HepG2 (cell line): Measurements from ENCODE around the gene NRDE2. TPM values are rescaled to one million over a fixed set of nuclear protein-coding genes. Genes with fewer than 3 reads are reported as not detected.

Source experiments
- ATAC-seq: fragments of 200-7000 bp; cut with Tn5 transposase; 3 replicates; pipeline ENCODE4 v1.9.1; 2020; ENCODE audit warnings: mild to moderate bottlenecking, moderate library complexity
- BruUV-seq: library from RNA; stranded (reverse); fragments of 400-500 nt; replicated peaks from 2 replicates; lab custom pipeline; 2021; lab: Mats Ljungman, UMichigan
- CTCF ChIA-PET: fragments of 300-600 bp; formaldehyde crosslinking; extraction: SDS; loops from one replicate; lab custom pipeline; 2021; ENCODE audit warnings: low total read pairs, inconsistent platforms, low intra/inter-chr PET ratio; lab: Yijun Ruan, JAX
- POLR2A ChIA-PET: fragments of 350-600 bp; sonication (Branson Sonifier 250); formaldehyde crosslinking; loops from one replicate; lab custom pipeline; 2020; ENCODE audit warnings: antibody characterized with exemption, inconsistent platforms; lab: Yijun Ruan, JAX
- DNase-seq: peaks from one replicate; pipeline ENCODE4 v3.0.0-alpha.2; 2015; ENCODE audit warnings: low spot score
- FAIRE-seq: peaks from 3 replicates; lab custom pipeline; 2011; peaks lifted over from hg19 to GRCh38; lab: Jason Lieb, UNC
- H2AFZ ChIP-seq: one replicate; pipeline ENCODE4 v1.6.1; 2011; ENCODE audit warnings: low read length, inconsistent platforms
- H3K27ac ChIP-seq: fragments of 300-600 bp; 3 replicates; pipeline ENCODE4 v1.8.0; 2011; ENCODE audit warnings: mixed run types, mild to moderate bottlenecking, mixed read lengths, low read length, inconsistent platforms; ENCODE audit not compliant: insufficient read depth; ENCODE audit errors: extremely low read length
- H3K27me3 ChIP-seq, 2 experiments: fragments of 200-600 bp in 1 of 2; 2 replicates in 1 of 2; 3 replicates in 1 of 2; pipeline versions ENCODE4 v1.6.0 to v1.8.0; 2011; ENCODE audit warnings: low read length in 2 of 2, mild to moderate bottlenecking in 2 of 2, moderate library complexity in 2 of 2, inconsistent platforms in 1 of 2; ENCODE audit not compliant: insufficient read depth in 2 of 2, control insufficient read depth in 1 of 2
- H3K36me3 ChIP-seq, 2 experiments: fragments of 200-600 bp in 1 of 2; replicated peaks in 1 of 2; 2 replicates in 1 of 2; 3 replicates in 1 of 2; pipeline versions ENCODE4 v1.5.1 to v1.8.0; 2011; ENCODE audit warnings: low read length in 2 of 2, inconsistent platforms in 1 of 2; ENCODE audit not compliant: insufficient read depth in 2 of 2, control insufficient read depth in 1 of 2
- H3K4me1 ChIP-seq: 2 replicates; pipeline ENCODE4 v1.5.1; 2012; ENCODE audit warnings: low read length, inconsistent platforms; ENCODE audit not compliant: insufficient read depth
- H3K4me2 ChIP-seq: 2 replicates; pipeline ENCODE4 v1.6.0; 2011; ENCODE audit warnings: low read depth, low read length, inconsistent platforms
- H3K4me3 ChIP-seq, 3 experiments: fragments of 200-600 bp in 1 of 3; sonication (generic), shearing (Covaris generic) in 1 of 3; replicated peaks in 1 of 3; 2 replicates each; pipeline ENCODE4 v1.5.1; 2011 to 2016; ENCODE audit warnings: low read length in 3 of 3, inconsistent platforms in 2 of 3, low read depth in 2 of 3, mild to moderate bottlenecking in 2 of 3, control low read depth in 1 of 3, mixed read lengths in 1 of 3; ENCODE audit not compliant: insufficient read depth in 1 of 3
- H3K79me2 ChIP-seq: one replicate; pipeline ENCODE4 v1.6.1; 2011; ENCODE audit warnings: low read length, inconsistent platforms; ENCODE audit not compliant: insufficient read depth
- H3K9ac ChIP-seq: 2 replicates; pipeline ENCODE4 v1.6.0; 2011; ENCODE audit warnings: mild to moderate bottlenecking, low read depth, low read length, inconsistent platforms; ENCODE audit not compliant: insufficient read depth
- H3K9me3 ChIP-seq: 2 replicates; pipeline ENCODE4 v1.5.1; 2012; ENCODE audit warnings: mild to moderate bottlenecking, low read length
- H4K20me1 ChIP-seq: 2 replicates; pipeline ENCODE4 v1.6.0; 2011; ENCODE audit warnings: inconsistent platforms, mild to moderate bottlenecking, low read length, moderate library complexity; ENCODE audit not compliant: insufficient read depth
- ATM ChIP-seq: fragments of 450-650 bp; IDR thresholded peaks from 2 replicates; pipeline ENCODE4 v1.7.1; 2017; ENCODE audit warnings: mild to moderate bottlenecking, borderline replicate concordance
- CAMTA2 ChIP-seq: sonication (generic); formaldehyde crosslinking; IDR thresholded peaks from 2 replicates; pipeline ENCODE4 v1.4.0; 2020; ENCODE audit warnings: mild to moderate bottlenecking, missing genetic modification reagents, borderline replicate concordance
- ELF1 ChIP-seq: sonication (generic); formaldehyde crosslinking; IDR thresholded peaks from 2 replicates; pipeline ENCODE4 v1.4.0; 2020; ENCODE audit warnings: missing genetic modification reagents
- ETV6 ChIP-seq: sonication (generic); formaldehyde crosslinking; conservative IDR thresholded peaks from 2 replicates; pipeline ENCODE4 v1.4.0; 2020; ENCODE audit warnings: missing genetic modification reagents
- FOXA1 ChIP-seq, 2 experiments: fragments of 450-650 bp in 1 of 2; sonication (generic) in 1 of 2; formaldehyde crosslinking in 1 of 2; IDR thresholded peaks; 2 replicates each; pipeline versions ENCODE4 v1.4.0 to v1.6.1; 2016 to 2020; ENCODE audit warnings: missing genetic modification reagents in 1 of 2
- FOXC1 ChIP-seq: sonication (generic); formaldehyde crosslinking; IDR thresholded peaks from 2 replicates; pipeline ENCODE4 v1.8.0; 2022; ENCODE audit warnings: mild to moderate bottlenecking, missing genetic modification reagents, borderline replicate concordance
- GZF1 ChIP-seq: sonication (generic); formaldehyde crosslinking; IDR thresholded peaks from 2 replicates; pipeline ENCODE4 v1.5.1; 2020; ENCODE audit warnings: mild to moderate bottlenecking, missing genetic modification reagents
- HCFC1 ChIP-seq: fragments of 150-350 bp; IDR thresholded peaks from 2 replicates; pipeline ENCODE4 v1.6.1; 2014; ENCODE audit warnings: low read depth, low read length
- IKZF5 ChIP-seq: IDR thresholded peaks from 2 replicates; pipeline ENCODE4 v1.6.1; 2018; ENCODE audit warnings: missing genetic modification reagents, mild to moderate bottlenecking, missing compliant biosample characterization
- MAFK ChIP-seq, 2 experiments: IDR thresholded peaks in 1 of 2; conservative IDR thresholded peaks in 1 of 2; 2 replicates each; pipeline ENCODE4 v1.6.1; 2011; ENCODE audit warnings: improper control_type of control experiment in 2 of 2, low read length in 2 of 2
- SYNCRIP ChIP-seq: fragments of 200-400 bp; formaldehyde crosslinking; IDR thresholded peaks from 2 replicates; pipeline ENCODE4 v1.6.1; 2018; ENCODE audit warnings: mild to moderate bottlenecking, low read depth, low read length; ENCODE audit not compliant: insufficient read depth
- ZBTB46 ChIP-seq: sonication (generic); formaldehyde crosslinking; IDR thresholded peaks from 2 replicates; pipeline ENCODE4 v1.4.0; 2020; ENCODE audit warnings: mild to moderate bottlenecking, missing genetic modification reagents, borderline replicate concordance
- ZNF10 ChIP-seq: sonication (generic); formaldehyde crosslinking; IDR thresholded peaks from 2 replicates; pipeline ENCODE4 v1.4.0; 2020; ENCODE audit warnings: mild to moderate bottlenecking, low read depth, missing genetic modification reagents, borderline replicate concordance
- ZNF143 ChIP-seq: sonication (generic); formaldehyde crosslinking; IDR thresholded peaks from 2 replicates; pipeline ENCODE4 v1.4.0; 2020; ENCODE audit warnings: missing genetic modification reagents
- ZNF335 ChIP-seq: sonication (generic); formaldehyde crosslinking; IDR thresholded peaks from 2 replicates; pipeline ENCODE4 v1.4.0; 2020; ENCODE audit warnings: missing genetic modification reagents
- ZNF558 ChIP-seq: sonication (generic); formaldehyde crosslinking; IDR thresholded peaks from 2 replicates; pipeline ENCODE4 v1.9.0; 2022; ENCODE audit warnings: mild to moderate bottlenecking, missing genetic modification reagents, borderline replicate concordance
- ZNF674 ChIP-seq: sonication (generic); formaldehyde crosslinking; IDR thresholded peaks from 2 replicates; pipeline ENCODE4 v1.5.0; 2020; ENCODE audit warnings: low read depth, mild to moderate bottlenecking, missing genetic modification reagents
- ZSCAN31 ChIP-seq: sonication (generic); formaldehyde crosslinking; IDR thresholded peaks from 2 replicates; pipeline ENCODE4 v1.5.0; 2020; ENCODE audit warnings: low read depth, mild to moderate bottlenecking, missing genetic modification reagents
- WGBS: methylation state at CpG from one replicate; pipeline ENCODE4 v1.1.6; 2017; ENCODE audit warnings: low lambda C conversion rate; 5-methylcytosine and 5-hydroxymethylcytosine counted together
- in situ Hi-C: cut with HindIII; loops from 2 replicates; pipeline ENCODE4 v1.10.0; 2017; ENCODE audit warnings: low pct_unique_long_range_greater_than_20kb; ENCODE audit not compliant: extremely low pct_ligation_motif_present
- intact Hi-C: fragments of 100-400 bp; cut with micrococcal nuclease; formaldehyde crosslinking; loops from one replicate; pipeline ENCODE4 v1.10.0; 2022; ENCODE audit not compliant: unreplicated experiment
- polyA plus RNA-seq, 8 experiments: library from polyadenylated mRNA; depleted of rRNA in 3 of 8; stranded (reverse) in 7 of 8; unstranded in 1 of 8; fragments of >200 nt; fragmentation: Illumina TruSeq in 4 of 8; extraction: Trizol in 4 of 8; gene quantifications; 2 replicates each; pipeline versions ENCODE4 v1.2.1 to v1.2.3, GENCODE V29; 2011 to 2016; ENCODE audit warnings: low read depth in 4 of 8, missing spikeins in 1 of 8, mixed read lengths in 1 of 8; ENCODE audit not compliant: insufficient read depth in 1 of 8
- total RNA-seq, 5 experiments: library from RNA; depleted of rRNA; stranded (reverse); fragments of >200 nt; fragmentation: Illumina TruSeq; extraction: Trizol; gene quantifications; 2 replicates each; pipeline ENCODE4 v1.2.3, GENCODE V29; 2016; ENCODE audit warnings: low read depth in 1 of 5

NRDE2 gene
- total and polyA plus RNA-seq, 2 of the 13 experiments (the other 11 are each of a cell fraction or from before 2014, with no cell fraction given), result 5.6 to 12.5 TPM

- FAIRE-seq, result no peak
These were observed 4.7 kb upstream of the NRDE2 start for GRCh38 chr14:90336401-90336800.

GRCh38 chr14:90332271-90332584, 487 bp upstream of the NRDE2 start:
- 9% methylated on average over 6 of the region's 6 CpGs for WGBS
- intact Hi-C loops, result loop anchor here (1.0 kb wide), 1 partner anchor 51 kb away; no protein-coding TSS in a partner anchor

More at GRCh38 chr14:90336401-90336800, 4.7 kb upstream of the NRDE2 start:
- H3K27ac ChIP-seq, result no peak overlapping the region
- H3K79me2 ChIP-seq, result peaks cover 1% of the 10 kb centered on the region
- in situ Hi-C loops, result no loop called here
- BruUV-seq, result no TSS peak
- no peak for DNase-seq
- H2AFZ ChIP-seq, result no peak overlapping the region
- no peaks in the 10 kb centered on the region for H3K27me3 ChIP-seq
- peaks cover 9% of the 10 kb centered on the region for H3K4me1 ChIP-seq
- H3K9ac ChIP-seq, result no peak overlapping the region
- H3K36me3 ChIP-seq, result no peaks in the 10 kb centered on the region
- 2% methylated on average over 3 of the region's 3 CpGs for WGBS
- TF ChIP-seq ZNF335 (CRISPR knock-in tag) (no peak), FOXC1 (CRISPR knock-in tag) (no peak), ZNF10 (no peak), FOXA1 (IDR thresholded peaks at IDR 0.05) (no peak), FOXA1 (CRISPR knock-in tag; IDR thresholded peaks at IDR 0.05) (no peak), MAFK (conservative IDR thresholded peaks at IDR 0.05 in 1 of 2, IDR thresholded peaks at IDR 0.05 in 1 of 2; ENCODE audit: low read length in 2 of 2) (no peak), ZNF143 (CRISPR knock-in tag) (no peak), ETV6 (CRISPR knock-in tag) (no peak)
- TF ChIP-seq, all 625 proteins: peak for 0
- Histone ChIP-seq H3K4me3 (no peak overlapping the region), H3K4me2 (no peak overlapping the region), H3K9me3 (no peaks in the 10 kb centered on the region), H4K20me1 (no peaks in the 10 kb centered on the region)
- intact Hi-C loops, result no loop called here
- POLR2A ChIA-PET, result interaction anchor here (1.0 to 1.2 kb wide), 2 partner anchors 48 to 61 kb away, joined by 3 to 5 read pairs; partner anchors contain the start of gene CALM1
- CTCF ChIA-PET, result no interaction called here
- no peak for ATAC-seq

More at GRCh38 chr14:90332271-90332584, 487 bp upstream of the NRDE2 start:
- ChIA-PET POLR2A (interaction anchor here (1.2 kb wide), 1 partner anchor 51 kb away, joined by 4 read pairs; no protein-coding TSS in a partner anchor), CTCF (no interaction called here)
- peak overlapping the region; percentile 51 for H3K27ac ChIP-seq
- in situ Hi-C loops, result no loop called here
- FAIRE-seq (no peak), DNase-seq (no peak), ATAC-seq (no peak)
- H3K4me3 ChIP-seq, result peak overlapping the region; percentile 58 to 73 (median 70)
- H3K36me3 ChIP-seq, result no peaks in the 10 kb centered on the region
- H3K79me2 ChIP-seq, result peaks cover 27% of the 10 kb centered on the region
- H4K20me1 ChIP-seq, result no peaks in the 10 kb centered on the region
- H3K4me1 ChIP-seq, result peaks cover 20% of the 10 kb centered on the region
- TF ChIP-seq HCFC1 (no peak), IKZF5 (CRISPR knock-in tag) (no peak), GZF1 (CRISPR knock-in tag) (peak; percentile 95), ATM (no peak), ZNF674 (CRISPR knock-in tag) (no peak), ZSCAN31 (CRISPR knock-in tag) (0 out of 2 replicates have a peak, but pooled peaks have one; percentile 9), SYNCRIP (no peak), ZBTB46 (CRISPR knock-in tag) (no peak), ELF1 (CRISPR knock-in tag) (no peak), CAMTA2 (CRISPR knock-in tag) (no peak), ZNF558 (CRISPR knock-in tag) (no peak)
- peak overlapping the region; percentile 84 for H3K4me2 ChIP-seq
- H3K27me3 ChIP-seq, result no peaks in the 10 kb centered on the region
- BruUV-seq, result TSS peak; percentile 89
- peak overlapping the region; percentile 66 for H3K9ac ChIP-seq
- H2AFZ ChIP-seq, result peak overlapping the region; percentile 79
- H3K9me3 ChIP-seq, result no peaks in the 10 kb centered on the region
